Thymus (tissue), 11 donors: ENCODE data around the gene ZMYND12. TPM values are rescaled to one million over a fixed set of nuclear protein-coding genes. Genes with fewer than 3 reads are reported as not detected.
"Not testable (repeated sequence)": the region's sequence is repeated elsewhere in the genome, so short reads cannot be mapped to it uniquely, and the experiment has no call there.

Experiments
- DNase-seq, 9 donors: peaks; one replicate each; pipeline ENCODE4 v3.0.0-alpha.2; 2013; ENCODE audit warnings: low spot score in 9 of 9, low read depth in 6 of 9, missing footprints in 1 of 9
- H3K27ac ChIP-seq, 2 donors: one replicate each; pipeline ENCODE4 v1.5.1; 2013; ENCODE audit warnings: control low read depth in 1 of 2, low read depth in 1 of 2, low read length in 1 of 2, mild to moderate bottlenecking in 1 of 2, moderate library complexity in 1 of 2
- H3K27me3 ChIP-seq, 2 donors: one replicate each; pipeline ENCODE4 v1.5.1; 2013; ENCODE audit warnings: low read length in 1 of 2; ENCODE audit not compliant: control insufficient read depth in 2 of 2, insufficient read depth in 1 of 2
- H3K36me3 ChIP-seq, 2 donors: one replicate each; pipeline ENCODE4 v1.5.1; 2013; ENCODE audit warnings: low read length in 1 of 2, mild to moderate bottlenecking in 1 of 2, moderate library complexity in 1 of 2; ENCODE audit not compliant: control insufficient read depth in 2 of 2, insufficient read depth in 2 of 2
- H3K4me1 ChIP-seq, 2 donors: one replicate each; pipeline ENCODE4 v1.5.1; 2013; ENCODE audit warnings: low read length in 2 of 2; ENCODE audit not compliant: control insufficient read depth in 2 of 2, insufficient read depth in 2 of 2
- H3K4me3 ChIP-seq, 2 donors: one replicate each; pipeline ENCODE4 v1.5.1; 2013; ENCODE audit warnings: low read length in 2 of 2, control low read depth in 1 of 2, mild to moderate bottlenecking in 1 of 2
- H3K9me3 ChIP-seq, 2 donors: one replicate each; pipeline ENCODE4 v1.5.1; 2013; ENCODE audit warnings: low read length in 1 of 2, mild to moderate bottlenecking in 1 of 2; ENCODE audit not compliant: control insufficient read depth in 2 of 2, insufficient read depth in 1 of 2
- WGBS: extraction: QIAGEN DNeasy Blood & Tissue Kit; methylation state at CpG from one replicate; pipeline ENCODE4 v1.1.7; 2013; 5-methylcytosine and 5-hydroxymethylcytosine counted together
- polyA plus RNA-seq: library from polyadenylated mRNA; stranded (reverse); fragments of 200-250 nt; gene quantifications from one replicate; pipeline ENCODE4 v1.2.3, GENCODE V29; 2013
- total RNA-seq: library from RNA; stranded (reverse); fragments of 120-200 nt; gene quantifications from one replicate; pipeline ENCODE4 v1.2.4, GENCODE V29; 2013
- donor health status: healthy.

Gene ZMYND12
- total and polyA plus RNA-seq, 2 donors = 1.4 to 3.2 TPM

- H3K9me3 ChIP-seq = no peaks in the 10 kb centered on the region
- DNase-seq = no peak
- H3K36me3 ChIP-seq = no peaks in the 10 kb centered on the region
- no peak overlapping the region for H3K27ac ChIP-seq
- 98% methylated on average over 3 of the region's 3 CpGs for WGBS
- H3K27me3 ChIP-seq = no peaks in the 10 kb centered on the region
- no peaks in the 10 kb centered on the region for H3K4me1 ChIP-seq
- no peak overlapping the region for H3K4me3 ChIP-seq
These were observed 22.0 kb upstream of the ZMYND12 start for GRCh38 chr1:42477775-42478174.

GRCh38 chr1:42477354-42477753 lies 21.5 kb upstream of the ZMYND12 start:
- H3K9me3 ChIP-seq, H3K27me3 ChIP-seq, H3K4me3 ChIP-seq, H3K36me3 ChIP-seq, DNase-seq, H3K4me1 ChIP-seq, H3K27ac ChIP-seq: not testable (repeated sequence)
- 96% methylated on average over 4 of the region's 4 CpGs for WGBS

GRCh38 chr1:42476605-42477004 lies 20.8 kb upstream of the ZMYND12 start:
- DNase-seq = no peak
- WGBS = 97% methylated on average over 4 of the region's 4 CpGs
- Histone ChIP-seq H3K4me1 (no peaks in the 10 kb centered on the region), H3K27me3 (no peaks in the 10 kb centered on the region), H3K9me3 (no peaks in the 10 kb centered on the region), H3K4me3 (no peak overlapping the region), H3K27ac (no peak overlapping the region), H3K36me3 (no peaks in the 10 kb centered on the region)

- Histone ChIP-seq H3K9me3 (no peaks in the 10 kb centered on the region), H3K27ac (no peak overlapping the region), H3K4me3 (no peak overlapping the region), H3K4me1 (no peaks in the 10 kb centered on the region), H3K36me3 (no peaks in the 10 kb centered on the region), H3K27me3 (no peaks in the 10 kb centered on the region)
- WGBS = 98% methylated on average over 2 of the region's 2 CpGs
- no peak for DNase-seq
These were observed 13.9 kb upstream of the ZMYND12 start for GRCh38 chr1:42469727-42470126.

GRCh38 chr1:42466030-42466429 lies 10.2 kb upstream of the ZMYND12 start:
- Histone ChIP-seq H3K36me3 (no peaks in the 10 kb centered on the region), H3K9me3 (no peaks in the 10 kb centered on the region), H3K4me3 (no peak overlapping the region), H3K4me1 (peaks cover 9 to 10% of the 10 kb centered on the region in 2 donors), H3K27ac (no peak overlapping the region), H3K27me3 (peaks cover 0 to 8% of the 10 kb centered on the region in 2 donors)
- DNase-seq = no peak
- 95% methylated on average over 2 of the region's 2 CpGs for WGBS

GRCh38 chr1:42463921-42464320 lies 8.1 kb upstream of the ZMYND12 start:
- peaks cover 0 to 8% of the 10 kb centered on the region in 2 donors for H3K27me3 ChIP-seq
- WGBS = 97% methylated on average over 3 of the region's 3 CpGs
- H3K9me3 ChIP-seq = no peaks in the 10 kb centered on the region
- no peak for DNase-seq
- H3K4me3 ChIP-seq = peak overlapping the region in 1 of 2 donors; percentile 53
- H3K36me3 ChIP-seq = peaks cover 4 to 21% of the 10 kb centered on the region in 2 donors
- H3K27ac ChIP-seq = no peak overlapping the region
- peaks cover 9 to 10% of the 10 kb centered on the region in 2 donors for H3K4me1 ChIP-seq

- peaks cover 4 to 27% of the 10 kb centered on the region in 2 donors for H3K36me3 ChIP-seq
- peaks cover 0 to 8% of the 10 kb centered on the region in 2 donors for H3K27me3 ChIP-seq
- peak; percentile 91 to 98 (median 94) for DNase-seq
- peak within 1 kb of the TSS; percentile 43 to 51 for H3K27ac ChIP-seq
- no peaks in the 10 kb centered on the region for H3K9me3 ChIP-seq
- peak within 1 kb of the TSS; percentile 53 to 60 for H3K4me3 ChIP-seq
- H3K4me1 ChIP-seq = peaks cover 9 to 10% of the 10 kb centered on the region in 2 donors
- 3% methylated on average over 59 of the region's 59 CpGs for WGBS
These were observed 7.3 kb upstream of the ZMYND12 start, which contains the start of gene CCDC30 for GRCh38 chr1:42462828-42463763. Gene CCDC30, plus strand, starts transcription at chr1:42463286. Its CDS starts 17,266 bp downstream, at chr1:42480552.

- DNase-seq = no peak
- Histone ChIP-seq H3K4me1 (peaks cover 18 to 20% of the 10 kb centered on the region in 2 donors), H3K4me3 (no peak overlapping the region), H3K27me3 (peaks cover 0 to 8% of the 10 kb centered on the region in 2 donors), H3K9me3 (peaks cover 0 to 3% of the 10 kb centered on the region in 2 donors), H3K36me3 (peaks cover 4 to 31% of the 10 kb centered on the region in 2 donors), H3K27ac (no peak overlapping the region)
- WGBS = 100% methylated on average over 2 of the region's 2 CpGs
These were observed 5.4 kb upstream of the ZMYND12 start for GRCh38 chr1:42461196-42461595.

- H3K4me3 ChIP-seq = peak overlapping the region; percentile 58 to 89
- H3K27me3 ChIP-seq = no peaks in the 10 kb centered on the region
- peaks cover 0 to 7% of the 10 kb centered on the region in 2 donors for H3K9me3 ChIP-seq
- H3K27ac ChIP-seq = peak overlapping the region; percentile 95 to 97
- DNase-seq = peak in 8 of 9 donors; percentile 42 to 85 (median 62)
- peaks cover 11 to 16% of the 10 kb centered on the region in 2 donors for H3K4me1 ChIP-seq
- 1% methylated on average over 23 of the region's 23 CpGs for WGBS
- peaks cover 4 to 31% of the 10 kb centered on the region in 2 donors for H3K36me3 ChIP-seq
These were observed 900 bp upstream of the ZMYND12 start for GRCh38 chr1:42456754-42457089.
